Stimulated activated CD4-positive, alpha-beta T cell treated with anti-CD3 and anti-CD28 coated beads, Interleukin-4, amount 100 ng/mL, for 1 hour (primary cell): ENCODE results near the gene UBR3.
"Not testable (repeated sequence)": the region's sequence is repeated elsewhere in the genome, so short reads cannot be mapped to it uniquely, and the experiment has no call there.

Source experiments
- DNase-seq: peaks from one replicate; pipeline ENCODE4 v3.0.0-alpha.2; 2020

UBR3 gene

DNA sequence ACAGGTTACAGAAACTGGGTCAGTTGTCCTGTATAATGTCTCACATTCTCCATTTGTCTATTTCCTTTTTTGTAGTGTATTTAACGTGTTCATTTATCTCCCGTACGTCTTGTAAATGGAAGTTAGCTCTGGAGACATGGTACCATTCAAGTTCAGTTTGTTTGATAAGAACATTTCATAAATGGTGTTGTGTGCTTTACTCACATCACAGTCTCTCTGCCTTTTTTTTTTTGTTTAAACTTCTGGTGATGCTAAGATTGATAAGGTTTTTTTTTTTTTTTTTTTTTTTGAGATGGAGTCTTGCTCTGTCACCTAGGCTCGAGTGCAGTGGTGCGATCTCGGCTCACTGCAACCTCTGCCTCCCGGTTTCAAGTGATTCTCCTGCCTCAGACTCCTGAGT lies 41.7 kb downstream of the UBR3 start:
- no peak for DNase-seq

DNA sequence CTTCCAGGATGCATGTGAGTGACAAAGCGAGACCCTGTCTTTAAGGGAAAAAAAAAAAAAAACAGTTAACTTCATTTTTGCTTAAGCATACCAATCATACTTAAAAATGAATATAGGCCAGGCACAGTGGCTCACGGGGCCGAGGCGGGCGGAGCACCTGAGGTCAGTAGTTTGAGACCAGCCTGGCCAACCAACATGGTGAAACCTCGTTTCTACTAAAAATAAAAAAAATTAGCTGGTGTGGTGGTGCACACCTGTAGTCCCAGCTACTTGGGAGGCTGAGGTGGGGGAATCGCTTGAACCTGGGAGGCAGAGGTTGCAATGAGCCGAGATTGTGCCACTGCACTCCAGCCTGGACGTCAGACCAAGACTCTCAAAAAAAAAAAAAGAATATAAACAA lies 44.1 kb downstream of the UBR3 start:
- DNase-seq, result not testable (repeated sequence)

DNA sequence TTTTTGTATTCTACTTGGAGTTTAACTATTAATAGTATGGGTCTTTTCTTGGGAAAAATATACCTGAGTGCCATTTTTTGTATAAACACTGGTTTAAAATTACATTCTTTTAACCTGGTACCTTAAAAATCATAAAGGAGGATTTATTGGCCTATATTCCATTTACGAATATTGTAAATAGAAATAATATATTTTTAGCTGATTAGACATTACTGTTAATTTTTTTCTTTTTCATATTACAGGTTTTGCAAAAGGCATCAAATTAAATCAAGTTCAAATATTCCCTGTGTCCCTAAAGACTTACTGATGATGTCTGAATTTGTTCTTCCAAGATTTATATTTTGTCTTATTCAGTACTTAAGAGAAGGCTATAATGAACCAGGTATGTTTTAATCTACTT lies 44.7 kb downstream of the UBR3 start:
- DNase-seq, result no peak

DNA sequence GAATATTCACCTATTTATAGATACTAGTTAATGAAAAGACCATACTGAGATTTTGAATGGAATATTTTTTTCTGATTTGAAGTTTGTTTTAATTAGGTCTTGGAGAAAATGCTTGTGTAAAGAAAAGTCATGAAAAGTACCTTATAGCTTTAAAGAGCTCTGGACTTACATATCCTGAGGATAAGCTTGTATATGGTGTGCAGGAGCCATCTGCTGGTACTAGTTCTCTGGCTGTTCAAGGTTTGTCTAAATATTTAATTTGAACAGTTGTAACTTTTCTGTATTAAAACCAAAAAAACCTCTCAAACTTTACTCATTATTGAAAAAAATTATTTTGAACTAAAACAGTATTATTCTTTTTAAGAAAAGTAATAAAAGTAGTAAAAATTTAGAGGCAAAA lies 50.1 kb downstream of the UBR3 start:
- DNase-seq, result no peak

DNA sequence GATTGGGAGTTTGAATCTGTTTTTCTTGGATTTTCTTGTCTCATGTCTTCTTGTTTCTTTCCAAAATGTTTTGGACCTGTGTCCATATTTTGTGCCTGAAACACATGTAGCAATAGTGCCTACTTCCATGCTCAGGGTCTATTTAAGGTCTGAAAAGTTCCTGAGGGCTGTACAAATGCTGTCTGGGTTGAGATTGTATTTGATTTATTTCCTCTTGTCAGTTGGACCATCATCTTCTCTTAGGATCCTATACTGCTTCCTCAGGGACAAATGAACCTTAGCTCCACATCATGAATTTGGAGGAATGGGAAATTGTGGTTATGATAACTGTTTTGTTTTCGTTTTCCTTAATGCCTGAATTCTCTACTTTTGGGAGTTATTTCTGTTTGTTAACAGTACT lies 59.9 kb downstream of the UBR3 start:
- no peak for DNase-seq

DNA sequence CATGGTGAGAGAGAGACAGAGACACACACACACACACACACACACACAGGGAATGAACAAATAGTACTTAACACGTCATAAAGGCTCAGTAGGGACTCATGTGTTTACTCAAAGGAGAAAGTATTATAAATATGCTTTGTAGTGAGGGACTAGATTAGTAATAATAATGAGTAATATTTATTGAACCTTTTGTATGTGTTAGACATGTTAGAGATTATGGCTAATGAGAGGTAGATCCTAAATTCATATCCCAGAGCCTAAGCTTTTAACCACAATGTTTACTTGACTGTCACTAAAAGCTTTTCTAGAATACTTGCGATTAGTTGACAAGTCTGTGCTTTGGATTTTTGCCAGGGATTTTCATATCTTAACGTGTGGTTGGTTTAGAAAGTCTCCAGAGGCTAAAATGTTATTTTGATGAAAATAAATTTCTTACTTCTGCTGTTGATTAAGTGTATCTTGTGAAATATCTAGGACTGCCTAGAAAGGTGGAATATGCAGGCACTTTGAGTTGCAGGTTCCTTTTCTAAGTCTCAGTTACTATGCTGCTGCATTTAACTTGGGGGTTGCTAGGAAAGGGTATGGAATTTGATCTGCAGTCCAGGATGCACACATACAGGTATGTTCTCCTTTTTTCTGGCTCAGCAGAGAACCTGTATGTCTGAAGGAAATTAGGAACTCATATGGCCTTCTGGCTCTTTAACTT lies 64.5 kb downstream of the UBR3 start:
- DNase-seq, result no peak

DNA sequence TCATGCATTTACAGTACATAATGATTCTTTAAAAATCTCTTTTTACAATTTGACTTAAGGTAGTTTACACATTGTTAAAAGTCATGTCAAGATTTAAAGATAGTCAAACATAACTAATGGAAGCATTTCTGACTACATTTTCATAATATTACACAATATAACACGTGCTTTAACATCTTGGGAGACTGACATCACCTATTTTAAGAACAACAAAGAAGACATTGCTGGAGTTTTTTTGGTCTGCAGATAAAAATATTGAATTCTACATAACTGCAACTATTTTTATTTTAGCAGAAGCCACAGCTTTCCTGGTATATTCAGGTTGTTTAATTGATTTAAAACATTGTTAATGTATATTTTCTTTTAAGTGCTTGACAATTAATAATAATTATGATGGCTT lies 65.7 kb downstream of the UBR3 start:
- DNase-seq, result no peak

DNA sequence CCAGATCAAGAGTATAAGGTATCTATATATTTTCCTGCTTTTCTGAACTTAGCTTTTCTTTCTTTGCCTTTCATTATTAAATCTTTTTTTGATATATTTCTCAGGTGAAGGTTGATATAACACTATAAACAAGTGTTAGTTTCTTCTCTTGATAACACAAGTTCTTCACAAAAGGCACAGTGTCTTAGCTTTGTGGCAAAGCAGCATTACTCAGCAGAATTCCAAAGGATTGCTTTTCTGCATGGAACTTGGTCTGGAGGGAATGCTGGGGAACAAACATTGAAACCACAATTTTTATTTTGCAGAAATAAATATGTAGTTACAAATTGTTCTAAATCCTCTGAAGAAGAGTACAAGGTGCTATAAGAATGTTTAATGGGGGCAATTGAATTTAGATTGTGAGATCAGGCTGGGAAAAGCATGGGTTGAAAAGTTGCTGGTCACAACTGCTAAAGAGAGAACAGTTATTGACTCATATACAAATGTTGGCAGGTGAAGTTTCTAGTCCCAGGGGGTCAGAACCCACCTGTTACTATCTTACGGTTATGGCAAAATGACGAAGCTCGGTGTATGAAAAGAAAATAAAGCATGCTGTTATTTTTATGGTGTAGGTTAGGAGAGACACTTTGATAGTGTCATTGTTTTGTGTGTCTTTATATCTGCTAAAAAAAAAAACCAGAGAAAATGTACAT lies 68.2 kb downstream of the UBR3 start:
- DNase-seq, result no peak

DNA sequence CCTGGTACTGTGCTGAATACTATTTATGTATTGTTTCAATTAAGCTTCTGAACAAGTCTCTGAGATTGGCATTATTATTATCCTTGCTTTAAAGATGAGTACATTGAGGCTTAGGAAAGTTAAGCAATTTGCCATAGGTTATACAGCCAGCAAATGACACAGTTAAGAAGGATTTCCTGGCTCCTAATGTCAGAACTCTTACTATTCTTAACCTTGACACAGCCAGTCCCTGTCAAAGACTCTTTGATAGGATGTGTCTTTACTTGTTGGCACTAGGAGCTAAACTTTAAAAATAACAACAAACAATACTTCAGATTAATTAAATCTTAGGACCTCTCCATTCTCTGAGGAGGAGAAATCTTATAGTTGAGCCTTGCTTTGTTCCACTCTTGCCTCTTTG lies 70.6 kb downstream of the UBR3 start:
- no peak for DNase-seq

DNA sequence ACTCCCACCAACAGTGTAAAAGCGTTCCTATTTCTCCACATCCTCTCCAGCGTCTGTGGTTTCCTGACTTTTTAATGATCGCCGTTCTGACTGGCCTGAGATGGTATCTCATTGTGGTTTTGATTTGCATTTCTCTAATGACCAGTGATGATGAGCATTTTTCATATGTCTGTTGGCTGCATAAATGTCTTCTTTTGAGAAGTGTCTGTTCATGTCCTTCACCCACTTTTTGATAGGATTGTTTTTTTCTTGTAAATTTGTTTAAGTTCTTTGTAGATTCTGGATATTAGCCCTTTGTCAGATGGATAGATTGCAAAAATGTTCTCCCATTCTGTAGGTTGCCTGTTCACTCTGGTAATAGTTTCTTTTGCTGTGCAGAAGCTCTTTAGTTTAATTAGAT lies 72.8 kb downstream of the UBR3 start:
- not testable (repeated sequence) for DNase-seq

DNA sequence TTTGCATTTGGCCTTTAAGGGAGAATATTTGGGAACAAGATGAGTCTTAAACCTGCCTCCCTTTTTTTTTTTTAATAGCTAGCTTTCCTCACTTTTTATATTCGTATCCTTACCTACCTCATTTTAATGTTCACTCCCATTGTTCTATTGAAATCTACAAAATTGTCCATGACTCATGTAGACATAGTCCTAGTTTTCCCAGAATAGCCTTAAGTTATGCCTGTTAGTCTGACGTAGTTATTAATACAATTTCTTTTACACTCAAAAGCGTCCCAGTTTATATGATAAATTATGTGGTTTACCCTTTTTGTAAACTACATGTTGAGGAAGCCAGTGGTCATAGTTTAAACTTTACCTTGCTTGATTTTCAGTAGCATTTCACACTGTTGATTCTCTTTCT lies 73.4 kb downstream of the UBR3 start:
- no peak for DNase-seq

DNA sequence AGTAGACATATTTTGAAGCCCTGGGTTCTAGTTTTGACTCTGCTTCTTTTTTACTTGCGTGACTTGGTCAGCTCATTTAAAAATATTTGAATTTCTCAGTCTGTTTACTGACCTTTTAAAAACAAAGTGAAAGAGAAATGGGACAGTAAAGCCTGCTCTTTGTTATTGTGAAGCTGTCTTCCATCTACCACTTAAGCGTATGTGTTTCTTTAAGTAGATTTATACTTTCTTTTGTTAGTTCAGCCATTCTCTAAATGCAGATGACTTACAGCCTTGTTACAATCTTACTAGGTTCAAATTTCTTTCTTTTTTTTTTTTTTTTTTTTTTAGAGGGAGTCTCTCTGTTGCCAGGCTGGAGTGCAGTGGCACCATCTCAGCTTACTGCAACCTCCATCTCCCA lies 79.5 kb downstream of the UBR3 start:
- no peak for DNase-seq

DNA sequence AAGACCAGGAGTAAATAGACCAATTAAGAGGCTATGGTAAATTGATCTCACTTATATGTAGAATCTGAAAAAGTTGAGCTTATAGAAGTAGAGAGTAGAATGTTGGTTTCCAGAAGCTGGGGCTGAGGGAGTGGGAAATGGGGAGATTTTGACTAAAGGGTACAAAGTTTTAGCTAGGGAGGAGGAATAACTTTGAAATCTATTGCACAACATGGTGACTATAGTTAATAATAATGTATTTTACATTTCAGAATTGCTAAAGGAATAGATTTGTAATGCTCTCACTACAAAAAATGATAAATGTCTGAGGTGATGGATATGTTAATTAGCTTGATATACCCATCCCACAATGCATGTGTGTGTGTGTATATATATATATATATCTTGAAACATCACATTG lies 82.1 kb downstream of the UBR3 start:
- no peak for DNase-seq

DNA sequence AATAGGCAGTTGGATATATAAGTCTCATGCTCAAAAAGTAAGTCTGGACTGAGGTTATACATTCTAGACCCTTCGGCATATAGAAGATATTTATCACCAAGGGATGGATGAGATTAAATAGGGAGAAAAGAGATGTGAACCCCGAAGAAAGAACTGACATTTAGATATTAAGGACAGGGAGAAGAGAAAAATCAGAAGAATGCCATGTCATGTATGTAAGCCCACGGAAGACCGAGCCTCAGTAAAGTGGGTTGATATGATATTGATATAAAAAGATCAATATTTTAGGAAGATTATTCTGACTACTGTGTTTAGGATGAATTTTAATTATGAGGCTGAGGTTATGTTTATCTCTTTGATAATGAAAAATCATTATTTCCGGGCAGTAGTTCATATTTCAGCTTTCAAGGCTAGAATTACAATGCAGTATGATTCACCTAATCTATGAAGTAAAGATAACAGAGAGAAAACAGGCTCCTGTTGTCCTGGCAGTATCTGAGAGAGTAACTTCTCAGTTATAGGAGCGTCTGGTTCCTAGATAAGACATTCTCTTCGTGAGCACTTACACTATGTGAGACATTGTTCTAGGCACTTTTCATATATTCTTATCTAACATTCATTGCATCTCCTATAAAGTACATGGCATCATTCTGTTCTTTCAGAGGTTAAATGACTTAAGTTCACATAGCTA lies 83.0 kb downstream of the UBR3 start:
- no peak for DNase-seq

DNA sequence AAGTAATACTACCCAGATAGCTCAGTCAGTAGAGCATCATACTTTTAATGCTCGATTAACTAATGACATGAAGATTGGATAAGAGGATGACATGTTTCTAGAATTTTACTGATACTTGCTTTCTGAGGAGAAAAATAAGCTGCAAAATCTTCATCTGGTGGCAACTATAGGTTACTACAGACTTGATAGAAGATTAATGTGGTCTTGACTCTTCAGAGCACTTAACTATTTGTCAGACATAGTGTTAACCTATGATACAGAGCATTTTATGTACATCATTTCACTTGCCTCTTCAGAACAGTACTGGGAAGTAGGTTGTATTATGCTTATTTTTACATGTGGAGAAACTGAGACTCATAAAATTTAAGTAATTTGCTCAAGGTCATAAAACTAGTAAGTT lies 83.9 kb downstream of the UBR3 start:
- no peak for DNase-seq

DNA sequence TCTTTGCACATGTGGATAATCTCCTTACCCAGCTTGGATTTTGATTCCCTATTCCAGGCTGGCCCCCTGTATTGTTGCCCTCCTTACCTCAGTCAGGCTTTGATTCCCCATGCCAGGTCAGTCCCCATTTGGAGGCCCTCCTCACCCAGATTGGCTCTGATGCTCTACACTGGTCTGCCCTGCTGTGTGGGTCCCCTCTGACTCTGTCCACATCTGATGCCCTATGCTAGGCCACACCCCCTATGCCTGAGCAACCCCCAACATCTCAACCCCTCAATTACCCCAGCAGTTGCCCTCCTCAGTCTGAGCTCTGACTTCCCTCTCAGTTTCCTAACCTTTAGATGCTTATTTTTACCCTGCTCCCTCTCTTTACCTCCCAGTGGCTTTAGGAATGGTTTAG lies 89.4 kb downstream of the UBR3 start:
- no peak for DNase-seq

DNA sequence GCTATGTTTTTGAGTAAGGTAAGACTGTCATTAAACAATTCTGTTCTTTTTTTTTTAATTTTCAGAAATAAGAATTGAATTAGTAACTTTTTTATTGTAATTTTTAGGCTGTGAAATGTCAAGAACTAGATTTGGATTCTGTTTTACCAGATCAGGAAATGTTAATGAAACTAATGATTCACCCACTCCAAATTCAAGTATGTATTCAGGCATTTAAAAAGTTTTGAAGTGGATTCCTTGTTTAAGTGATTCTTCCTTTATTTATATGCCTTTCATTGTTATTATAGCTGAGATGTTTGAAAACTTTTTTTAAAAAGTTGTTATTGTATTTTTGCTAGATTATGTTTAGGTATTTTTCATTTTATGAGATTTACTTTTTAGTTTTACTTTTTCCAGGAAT lies 96.7 kb downstream of the UBR3 start:
- no peak for DNase-seq

DNA sequence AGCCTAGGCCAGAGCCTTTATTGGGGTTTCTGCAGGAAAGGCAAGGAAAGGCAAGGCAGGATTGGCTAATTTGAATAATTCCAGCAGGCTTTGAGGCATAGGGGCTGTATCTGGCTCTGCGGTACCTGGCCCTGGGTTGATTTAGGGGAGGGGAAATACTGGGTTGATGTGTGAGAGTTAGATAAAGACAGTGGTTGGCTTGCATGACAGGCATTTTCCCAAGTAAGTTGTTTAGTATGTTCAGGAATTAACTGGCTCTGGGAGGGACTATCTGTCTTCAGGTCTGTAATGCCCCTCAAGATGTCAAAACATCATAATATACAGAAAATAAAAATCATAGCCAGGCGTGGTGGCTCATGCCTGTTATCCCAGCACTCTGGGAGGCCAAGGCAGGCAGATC lies 98.7 kb downstream of the UBR3 start:
- no peak for DNase-seq

DNA sequence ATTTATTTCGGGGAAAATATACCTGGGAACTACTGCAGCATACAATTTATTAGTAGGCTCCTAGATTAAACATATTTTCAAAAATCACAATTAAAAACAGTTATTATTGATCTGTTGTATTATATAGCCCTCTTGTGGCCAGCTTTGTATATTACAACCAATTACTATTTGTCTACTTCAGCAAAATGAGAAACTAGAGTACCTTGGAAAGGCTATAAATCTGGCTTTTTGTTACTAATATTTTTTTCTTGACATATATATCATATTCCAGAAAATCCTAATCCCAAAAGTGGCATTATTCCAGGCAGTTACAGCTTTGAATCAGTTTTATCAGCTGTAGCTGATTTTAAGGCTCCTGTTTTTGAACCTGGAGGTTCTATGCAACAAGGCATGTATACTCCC lies 101.2 kb downstream of the UBR3 start:
- no peak for DNase-seq

DNA sequence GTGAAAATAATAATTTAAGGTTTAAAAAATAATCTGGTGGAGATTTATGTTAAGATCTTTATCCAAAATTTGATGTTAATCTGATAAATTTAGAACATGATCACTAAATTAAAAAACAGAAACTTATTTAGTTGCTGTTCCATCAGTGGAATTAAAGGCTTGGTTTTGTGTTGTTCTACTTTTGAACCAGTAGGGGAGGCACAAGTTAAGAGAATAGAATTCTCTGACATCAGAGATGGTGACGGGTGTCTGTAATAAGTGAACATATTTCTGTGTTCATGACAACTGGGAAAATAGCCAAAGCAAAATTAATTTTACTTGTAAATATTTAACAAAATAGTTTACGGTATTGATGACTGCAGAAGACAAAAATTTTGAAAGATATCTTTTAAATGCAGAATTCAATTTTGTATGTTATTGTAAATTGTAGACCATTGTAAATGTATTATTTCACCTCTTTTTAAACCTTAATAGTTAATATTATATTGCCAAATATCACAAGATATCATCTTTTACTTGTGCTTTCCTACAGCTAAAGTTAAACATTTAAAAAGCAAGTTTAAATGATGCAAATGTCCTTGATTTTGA lies 106.0 kb downstream of the UBR3 start:
- no peak for DNase-seq

DNA sequence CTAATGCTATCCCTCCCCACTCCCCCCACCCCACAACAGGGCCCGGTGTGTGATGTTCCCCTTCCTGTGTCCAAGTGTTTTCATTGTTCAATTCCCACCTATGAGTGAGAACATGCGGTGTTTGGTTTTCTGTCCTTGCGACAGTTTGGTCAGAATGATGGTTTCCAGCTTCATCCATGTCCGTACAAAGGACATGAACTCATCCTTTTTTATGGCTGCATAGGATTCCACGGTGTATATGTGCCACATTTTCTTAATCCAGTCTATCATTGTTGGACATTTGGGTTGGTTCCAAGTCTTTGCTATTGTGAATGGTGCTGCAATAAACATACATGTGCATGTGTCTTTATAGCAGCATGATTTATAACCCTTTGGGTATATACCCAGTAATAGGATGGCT lies 109.4 kb downstream of the UBR3 start:
- not testable (repeated sequence) for DNase-seq

DNA sequence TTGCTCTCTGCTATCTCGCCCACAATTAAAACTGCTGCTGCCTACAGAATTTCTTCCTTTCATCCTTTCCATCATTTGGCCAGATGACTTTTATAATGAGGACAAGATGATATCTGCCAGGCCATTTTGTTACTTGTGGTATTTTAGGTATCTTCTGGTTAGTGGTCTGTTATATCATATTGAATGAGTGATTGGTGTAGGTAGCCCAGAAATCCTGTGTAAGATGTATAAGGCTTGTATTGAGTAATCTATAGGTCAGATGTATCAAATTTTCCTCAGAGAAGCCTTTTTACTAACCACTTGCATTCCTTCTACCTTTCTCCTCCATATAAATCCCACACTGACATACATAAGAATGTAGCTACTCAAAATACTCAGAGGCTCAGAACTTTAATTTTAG lies 118.3 kb downstream of the UBR3 start:
- no peak for DNase-seq

DNA sequence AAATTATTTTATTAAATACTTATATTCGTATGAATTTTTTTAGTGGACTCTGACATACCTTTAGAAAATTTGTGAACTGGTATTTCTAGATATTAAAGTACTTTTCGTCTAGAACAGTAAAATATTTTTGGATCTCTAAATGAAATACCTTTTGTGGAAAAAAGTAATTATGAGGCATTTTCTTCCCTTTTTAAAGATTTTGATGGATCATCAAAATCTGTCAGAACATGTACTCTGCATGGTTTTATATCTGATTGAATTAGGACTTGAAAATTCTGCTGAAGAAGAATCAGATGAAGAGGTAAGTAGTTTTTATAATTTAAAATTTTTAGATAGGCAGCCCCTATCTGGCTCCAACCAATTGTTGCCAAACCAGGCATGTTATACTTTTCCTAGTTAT lies 118.8 kb downstream of the UBR3 start:
- no peak for DNase-seq

DNA sequence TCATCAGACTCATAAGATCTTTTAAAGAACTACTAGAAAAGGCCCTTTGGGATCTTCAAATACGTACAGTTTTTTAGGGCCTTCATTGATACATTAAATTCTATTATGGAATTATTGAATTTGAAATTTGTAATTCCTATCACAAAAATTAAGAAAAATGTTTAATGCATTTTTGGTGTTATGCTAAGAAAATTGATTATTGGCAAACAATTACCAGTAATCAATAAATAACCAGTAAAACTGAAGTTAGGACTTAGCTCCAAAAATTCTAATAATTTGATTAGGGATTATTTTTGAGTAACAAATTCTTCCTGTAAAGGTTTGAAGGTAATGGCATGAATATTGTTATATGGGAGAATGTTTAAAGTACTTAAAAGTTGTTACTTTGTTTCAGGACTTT lies 119.3 kb downstream of the UBR3 start:
- no peak for DNase-seq
